M059J (cell line): Measurements from ENCODE around the gene VCAN. TPM values are rescaled to one million over a fixed set of nuclear protein-coding genes. Genes with fewer than 3 reads are reported as not detected.

Source experiments
- DNase-seq: peaks from one replicate; pipeline ENCODE4 v3.0.0-alpha.2; 2012; ENCODE audit warnings: low read depth
- total RNA-seq: library from RNA; depleted of rRNA; stranded (reverse); fragments of >200 nt; shearing (Covaris generic); gene quantifications from 2 replicates; pipeline ENCODE4 v1.2.3, GENCODE V29; 2014; rRNA removed

Gene VCAN
- total RNA-seq, 1 experiment from 2014 or later, result 84.4 TPM

DNA sequence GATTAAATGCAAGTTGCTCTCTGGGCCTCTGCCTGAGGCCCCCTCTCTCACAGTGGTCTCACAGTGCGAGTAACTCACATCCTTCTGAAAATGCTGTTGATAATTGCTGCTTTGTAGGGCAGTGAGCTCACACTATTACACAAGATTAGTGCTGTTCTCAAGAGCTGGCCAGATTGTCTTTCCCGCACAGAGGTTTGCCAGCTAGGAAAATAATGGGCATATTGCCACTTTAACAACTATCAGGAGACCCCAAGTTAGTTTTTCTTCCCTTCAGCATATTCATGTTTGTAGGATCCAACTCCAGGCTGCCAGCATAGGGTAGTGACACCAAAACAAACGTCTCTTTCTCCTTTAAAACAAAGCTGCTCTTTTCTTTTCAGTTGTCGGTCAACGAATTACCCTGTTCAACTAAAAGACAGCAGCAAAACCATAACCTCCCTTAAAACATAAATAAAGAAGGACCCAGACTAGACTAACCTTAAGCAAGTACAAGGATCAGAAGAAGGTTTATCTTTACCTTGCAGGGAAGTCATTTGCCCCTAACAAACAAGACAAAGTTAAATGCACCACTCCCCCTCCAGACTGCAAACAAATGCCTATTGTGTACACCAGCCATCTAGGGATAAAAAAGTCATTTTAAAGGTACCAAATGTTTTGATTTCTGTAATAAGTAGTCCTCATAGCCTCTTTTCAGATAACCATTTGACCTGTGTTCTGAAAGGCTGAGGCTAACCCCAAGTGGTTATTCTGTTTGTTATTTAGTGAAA lies 91.4 kb downstream of the VCAN start:
- no peak for DNase-seq

DNA sequence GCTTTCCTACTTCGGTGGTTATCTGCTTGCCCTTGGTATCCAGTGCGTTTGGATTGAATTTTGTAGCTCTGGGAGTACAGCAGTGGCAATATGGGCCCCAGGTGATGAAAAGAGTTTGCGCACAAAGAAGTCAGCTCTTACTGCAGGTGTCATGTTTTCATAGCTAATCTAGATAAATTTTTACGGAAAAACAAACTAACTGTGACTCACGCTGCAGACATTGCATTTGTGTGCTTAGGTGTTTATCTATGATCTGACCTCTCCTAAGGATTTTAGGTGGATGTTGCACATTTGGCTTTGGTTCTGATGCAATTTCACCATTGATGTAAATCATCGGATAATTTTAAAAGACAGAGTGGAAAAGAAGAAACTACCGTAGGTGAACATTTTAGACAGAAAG lies 92.1 kb downstream of the VCAN start:
- DNase-seq, result peak; percentile 47

DNA sequence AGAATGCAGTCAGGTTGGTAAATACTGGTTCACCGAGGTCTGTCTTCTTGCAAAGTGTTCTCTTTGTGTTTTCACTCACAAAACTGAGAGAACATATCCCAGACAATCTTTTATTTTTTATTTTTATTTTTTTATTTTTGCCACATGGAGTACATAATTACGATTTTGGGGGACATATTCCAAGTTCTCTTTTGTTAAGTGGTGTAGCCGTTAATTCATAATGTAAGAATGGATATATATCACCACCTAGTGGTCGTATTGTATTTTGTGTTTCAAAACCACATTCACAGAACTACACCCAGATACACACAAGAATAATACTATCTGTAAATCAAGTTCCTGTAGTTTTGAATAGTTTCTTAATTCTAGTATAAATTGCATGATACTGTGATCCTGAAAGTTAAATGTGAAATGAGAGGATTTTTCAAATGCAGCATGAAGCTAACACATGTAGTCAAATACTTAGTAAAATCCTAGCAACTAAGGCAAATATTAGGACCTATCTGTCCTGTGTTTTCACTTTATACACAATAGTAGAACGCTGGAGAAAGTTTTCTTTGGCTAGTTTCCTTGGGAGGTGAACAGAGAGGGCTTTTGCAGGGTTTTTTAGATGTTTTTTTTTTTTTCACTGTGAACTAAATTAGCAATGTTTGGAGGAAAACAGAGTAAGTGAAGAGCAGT lies 92.7 kb downstream of the VCAN start:
- DNase-seq, result peak; percentile 50

DNA sequence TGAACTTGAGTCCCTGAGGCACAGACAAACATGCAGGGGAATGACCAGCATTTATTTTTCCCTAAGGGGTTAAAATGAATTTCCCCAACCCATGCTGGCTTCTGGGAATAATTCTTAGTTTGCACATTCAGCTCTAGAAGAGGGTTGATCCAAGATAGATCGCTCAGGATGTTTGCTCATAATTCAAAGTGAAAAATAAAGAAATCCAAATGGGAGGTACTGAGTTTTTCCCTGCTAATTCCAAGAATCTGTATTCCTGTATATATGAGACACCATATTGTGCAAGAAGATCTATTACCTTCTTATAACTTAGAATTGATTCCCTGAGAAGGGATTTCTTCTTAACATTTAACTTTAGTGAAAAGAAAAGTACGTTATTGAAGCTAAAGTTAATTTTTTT lies 96.2 kb downstream of the VCAN start:
- peak; percentile 17 for DNase-seq

DNA sequence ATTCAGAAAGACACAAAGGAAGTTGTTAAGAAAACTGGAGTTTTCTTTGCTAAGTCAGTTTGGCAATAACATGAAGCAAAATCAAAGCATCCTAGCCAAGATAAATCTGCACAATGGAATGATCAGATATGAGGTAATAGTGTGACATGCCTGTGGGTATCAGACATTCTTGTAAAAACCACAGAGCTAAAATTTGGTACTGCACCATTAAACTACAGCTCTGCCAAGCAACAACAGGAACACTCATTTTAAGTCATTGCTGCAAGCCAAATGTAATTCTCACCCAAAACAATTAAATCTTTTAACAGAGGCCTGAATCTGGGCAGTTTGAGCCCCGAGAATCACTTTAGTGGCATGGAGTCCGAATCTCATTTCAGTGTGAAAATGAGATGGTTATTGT lies 96.6 kb downstream of the VCAN start:
- DNase-seq, result peak; percentile 90

DNA sequence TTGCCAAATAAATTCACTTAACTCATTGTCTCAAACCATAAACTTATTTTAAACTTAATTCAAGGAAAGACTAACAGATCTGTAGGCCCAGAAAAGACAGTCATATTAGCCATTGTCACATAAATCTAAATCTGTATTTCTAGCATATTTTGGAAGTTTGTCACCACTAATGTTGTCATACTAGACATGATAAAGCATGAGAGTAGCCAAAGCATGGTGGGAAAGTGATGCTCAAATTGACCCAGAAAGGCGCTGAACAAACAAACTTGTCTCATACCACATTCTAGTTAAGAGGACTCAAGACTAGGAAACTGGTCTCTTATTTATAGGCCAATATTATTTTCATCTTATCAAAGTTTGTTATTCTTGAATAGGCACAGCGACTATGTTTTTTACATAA lies 99.4 kb downstream of the VCAN start:
- peak; percentile 55 for DNase-seq

DNA sequence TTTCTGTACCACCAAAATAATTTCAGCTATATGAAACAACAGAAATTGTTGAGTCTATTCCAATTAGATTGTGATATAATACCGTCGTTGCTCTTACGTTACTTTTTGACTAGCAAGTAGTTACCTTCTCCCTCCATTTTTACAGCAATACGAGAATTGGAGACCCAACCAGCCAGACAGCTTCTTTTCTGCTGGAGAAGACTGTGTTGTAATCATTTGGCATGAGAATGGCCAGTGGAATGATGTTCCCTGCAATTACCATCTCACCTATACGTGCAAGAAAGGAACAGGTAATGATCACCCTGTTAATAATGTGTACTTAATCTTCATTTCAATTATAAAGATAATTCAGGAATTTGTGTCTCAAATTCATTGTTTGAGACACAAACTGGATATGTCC lies 100.7 kb downstream of the VCAN start:
- no peak for DNase-seq

DNA sequence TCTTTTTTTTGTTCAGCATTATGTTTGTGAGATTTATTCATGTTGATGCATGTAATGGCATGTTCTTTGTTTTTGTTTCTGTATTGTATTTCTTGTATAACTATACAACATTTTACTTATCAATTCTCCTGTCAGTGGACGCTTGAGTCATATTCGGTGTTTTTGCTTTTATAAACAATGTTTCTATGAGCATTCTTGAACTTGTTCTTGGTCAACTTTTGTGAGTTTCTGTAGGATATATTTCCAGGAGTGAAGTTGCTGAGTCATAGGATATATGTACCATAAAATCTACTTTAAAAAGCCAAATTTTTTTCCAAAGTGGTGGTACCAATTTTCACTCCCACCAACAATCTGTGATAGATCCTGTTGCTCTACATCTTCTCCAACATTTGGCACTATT lies 104.8 kb downstream of the VCAN start:
- DNase-seq, result peak; percentile 41

DNA sequence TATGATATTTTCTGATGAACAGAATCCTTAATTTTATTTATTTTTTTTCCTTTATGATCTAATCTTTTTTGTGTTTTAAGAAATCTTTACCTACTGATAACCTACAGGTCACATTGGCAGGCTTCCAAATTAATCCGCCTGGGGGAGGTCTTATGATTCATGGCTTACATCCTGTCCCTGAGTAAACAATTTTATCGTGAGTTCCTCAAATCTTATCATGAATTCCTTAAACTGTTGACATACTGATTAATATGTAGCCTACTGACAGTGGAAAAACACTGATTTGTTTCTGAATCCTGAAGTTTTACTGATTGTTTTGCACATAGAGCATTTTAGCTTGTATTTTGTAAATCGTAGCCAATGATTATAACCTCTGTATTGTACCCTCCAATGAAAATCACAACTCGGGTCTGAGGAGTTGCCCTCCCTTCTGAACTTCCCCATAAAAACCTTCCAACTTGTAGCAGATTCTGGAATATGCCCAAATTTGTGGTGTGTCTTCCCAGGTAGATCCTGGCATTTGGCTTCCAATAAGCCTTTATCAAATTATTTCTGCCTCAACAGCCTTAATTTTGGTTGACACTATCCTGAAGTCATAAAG lies 105.6 kb downstream of the VCAN start:
- peak; percentile 84 for DNase-seq

DNA sequence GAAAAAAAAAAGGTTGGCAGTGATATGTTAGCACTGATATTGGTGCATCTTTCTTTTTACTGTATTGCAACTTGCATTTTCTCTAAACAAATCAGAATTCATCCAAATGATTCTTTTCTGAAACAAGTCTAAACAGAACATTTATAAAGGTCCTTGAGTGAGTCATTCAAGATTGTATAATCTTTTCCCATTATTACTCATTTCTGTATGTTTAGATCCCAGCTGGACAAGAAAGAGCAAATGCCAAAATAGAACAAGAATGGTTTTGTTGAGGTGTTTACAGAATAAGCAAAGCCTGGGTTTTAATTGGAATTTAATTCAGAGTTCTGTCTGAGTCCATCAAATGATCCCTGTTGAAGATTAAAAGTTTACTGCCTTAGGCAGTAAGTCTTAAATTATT lies 112.3 kb downstream of the VCAN start:
- DNase-seq, result peak; percentile 84

DNA sequence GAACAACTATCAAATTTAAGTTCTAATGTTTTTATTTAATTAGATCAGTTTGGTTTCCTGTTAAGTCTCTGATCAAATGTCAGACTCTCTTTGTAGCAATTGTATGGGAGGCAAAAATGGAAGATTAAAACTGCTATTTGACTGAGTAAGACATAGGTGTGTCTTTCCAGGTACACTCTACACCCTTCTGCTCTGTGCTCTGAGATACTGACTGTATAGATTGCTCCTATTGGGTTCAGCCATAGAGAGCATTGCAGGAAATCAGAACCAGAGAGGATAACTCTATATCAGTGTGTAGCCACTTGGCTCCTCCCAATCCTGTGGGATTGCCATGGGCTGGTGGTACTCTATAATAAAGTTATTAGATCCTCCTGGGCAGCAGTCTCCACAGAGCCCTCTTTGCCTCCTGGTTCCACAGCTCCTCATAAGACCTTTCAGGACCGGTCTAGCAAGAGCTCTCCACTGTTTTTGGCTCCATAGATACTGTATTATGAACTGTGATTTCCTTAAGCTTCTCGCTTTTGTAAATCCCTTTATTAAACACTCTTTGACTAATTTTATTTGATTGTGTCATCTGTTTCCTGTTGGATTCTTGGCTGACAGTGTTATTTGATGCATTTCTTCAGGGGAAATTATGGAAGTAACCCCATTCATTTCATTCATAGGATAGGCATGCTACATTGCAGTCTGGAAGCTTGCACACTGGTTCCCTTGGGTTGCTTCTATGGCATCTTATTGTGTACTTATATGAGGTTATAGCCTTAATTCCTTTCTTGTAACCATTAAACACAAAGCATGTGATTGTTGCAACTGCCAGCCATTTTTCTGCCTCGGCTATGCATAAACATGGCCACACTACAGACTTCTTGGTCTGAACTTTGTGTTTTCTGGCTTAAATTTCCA lies 115.6 kb downstream of the VCAN start:
- peak; percentile 20 for DNase-seq

DNA sequence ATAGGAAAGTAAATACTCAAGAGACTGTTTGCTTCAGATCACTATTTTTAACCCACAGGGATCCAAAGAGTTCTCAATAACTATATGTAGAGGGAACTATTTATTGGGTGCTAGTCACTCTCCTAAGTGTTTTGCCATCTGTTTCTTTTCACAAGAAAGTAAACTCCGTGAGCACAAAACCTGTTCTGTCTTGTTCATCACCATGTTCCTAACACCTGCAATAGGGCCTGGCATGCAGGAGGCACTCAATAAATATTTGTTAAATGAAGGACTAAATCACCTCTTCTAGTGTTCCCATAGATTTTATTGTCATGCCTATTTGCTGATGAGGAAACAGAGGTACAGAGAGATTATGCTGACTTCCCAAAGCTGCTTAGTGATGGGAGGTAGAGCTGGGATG lies 118.2 kb downstream of the VCAN start:
- no peak for DNase-seq

DNA sequence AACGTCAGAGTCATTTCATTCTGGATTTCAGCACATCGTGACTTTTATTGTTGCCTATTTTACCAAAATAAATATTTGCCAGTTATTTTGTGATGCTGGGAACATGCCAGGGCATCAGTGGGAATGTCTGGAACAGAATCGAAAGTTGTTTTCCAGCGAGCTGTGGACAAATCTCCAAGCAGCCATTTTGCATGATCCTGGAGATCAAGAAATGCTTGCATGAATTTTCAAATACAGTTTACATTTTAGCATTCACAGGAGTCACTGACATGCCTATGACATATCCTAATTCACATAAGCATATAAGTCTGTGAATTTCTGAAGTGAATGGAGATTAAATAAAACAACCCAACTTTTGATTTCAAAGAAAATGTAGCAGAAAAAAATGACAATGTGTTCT lies 119.4 kb downstream of the VCAN start:
- DNase-seq, result no peak

DNA sequence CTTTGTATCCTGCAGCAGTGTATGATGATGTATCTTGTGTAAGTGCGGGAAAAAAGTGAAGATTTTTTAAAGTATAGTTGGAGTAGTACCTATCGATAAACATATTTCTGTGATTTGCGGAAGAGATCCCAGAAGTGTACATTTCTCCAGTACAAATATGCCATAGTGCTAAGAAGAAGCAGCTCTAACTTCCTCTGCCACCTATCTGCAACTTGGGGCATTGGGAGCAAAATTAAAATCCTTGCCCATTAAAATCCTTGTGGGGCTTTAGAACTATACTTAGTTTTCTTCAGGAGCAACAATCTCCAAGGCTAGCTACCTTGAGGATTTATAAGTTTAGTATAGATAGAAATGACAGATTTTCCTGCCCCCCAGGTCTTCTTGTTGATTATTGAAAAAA lies 123.7 kb downstream of the VCAN start:
- no peak for DNase-seq

DNA sequence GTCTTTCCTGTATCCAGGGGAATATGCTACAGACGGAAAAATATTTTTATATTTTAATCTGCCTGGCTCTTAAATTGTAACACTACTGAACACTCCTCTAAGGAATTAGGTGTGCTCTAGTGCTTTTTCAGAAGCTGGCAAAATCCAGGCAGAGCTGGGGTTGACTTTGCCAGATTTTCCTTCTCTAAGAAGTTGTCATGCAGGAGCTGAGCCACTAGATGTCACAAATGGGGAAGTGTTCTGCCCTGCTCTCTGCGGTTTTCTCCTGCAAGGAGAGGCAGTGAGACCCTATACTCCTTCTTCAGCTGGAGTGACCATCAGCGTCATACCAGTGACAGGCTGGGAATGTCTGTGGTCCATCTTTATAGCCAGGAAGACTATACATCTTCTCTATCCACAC lies 136.6 kb downstream of the VCAN start:
- peak; percentile 56 for DNase-seq

DNA sequence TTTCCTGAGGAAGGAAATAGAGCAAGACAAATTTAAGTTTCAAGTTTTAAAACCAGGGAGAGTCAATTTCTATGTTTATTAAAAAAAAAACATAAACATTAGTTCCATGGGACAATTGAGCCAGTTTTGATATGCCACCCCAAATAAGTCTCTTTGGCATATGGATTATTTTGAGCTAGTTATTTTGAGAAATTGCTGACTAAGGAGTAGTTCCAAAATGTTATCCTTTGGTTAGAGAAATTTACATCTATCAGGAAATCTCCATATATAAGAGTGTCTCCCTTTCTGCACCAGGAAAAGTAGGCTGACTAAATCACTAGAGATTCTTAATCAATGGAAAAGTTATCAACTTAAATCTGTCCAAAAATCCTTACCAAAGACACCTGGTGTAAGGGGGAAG lies 143.3 kb downstream of the VCAN start:
- no peak for DNase-seq

DNA sequence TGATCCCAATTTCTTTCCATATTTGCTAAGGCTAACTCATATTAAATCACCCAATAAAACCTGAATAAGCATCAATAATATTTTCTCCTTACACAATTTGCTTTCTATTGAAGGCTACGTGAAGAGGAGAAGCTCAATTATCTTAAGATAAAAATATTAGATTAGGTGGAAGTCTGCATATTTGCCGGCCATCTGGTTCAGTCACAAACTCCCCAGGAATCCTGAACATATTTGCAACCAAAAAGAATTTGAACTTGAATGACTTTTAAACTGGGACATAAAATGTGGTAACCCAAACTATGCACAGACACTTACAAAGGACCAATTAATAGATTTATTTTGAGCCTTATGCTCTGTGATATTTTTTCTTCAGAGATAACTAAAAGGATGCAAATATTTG lies 156.8 kb downstream of the VCAN start:
- no peak for DNase-seq

Other genes with a start within 250 kb of the VCAN start
- gene HAPLN1, start 249.1 kb downstream of the VCAN start, total RNA-seq, result 0.20 and 0.99 TPM in 2 replicates